Loucy (cell line): ENCODE results near the gene FAM53B.
"Not testable (repeated sequence)": the region's sequence is repeated elsewhere in the genome, so short reads cannot be mapped to it uniquely, and the experiment has no call there.

ENCODE experiments used
- H2AFZ ChIP-seq: fragments of 200-600 bp; sonication (generic); 2 replicates; pipeline ENCODE4 v1.6.0; 2016; ENCODE audit warnings: antibody characterized with exemption, mild to moderate bottlenecking, low read length, moderate library complexity
- H3F3A ChIP-seq: fragments of 200-600 bp; 2 replicates; pipeline ENCODE4 v1.6.0; 2016; ENCODE audit warnings: antibody characterized with exemption, low read depth, mild to moderate bottlenecking
- H3K27me3 ChIP-seq: fragments of 200-600 bp; sonication (generic); 2 replicates; pipeline ENCODE4 v1.6.1; 2014; ENCODE audit warnings: low read length, mild to moderate bottlenecking; ENCODE audit not compliant: insufficient read depth, poor library complexity, severe bottlenecking
- H3K36me3 ChIP-seq: fragments of 200-600 bp; sonication (generic); 2 replicates; pipeline ENCODE4 v1.6.1; 2016; ENCODE audit warnings: low read length; ENCODE audit not compliant: insufficient read depth
- H3K4me1 ChIP-seq: fragments of 200-600 bp; sonication (generic); 2 replicates; pipeline ENCODE4 v1.5.1; 2014; ENCODE audit warnings: low read length, mild to moderate bottlenecking; ENCODE audit not compliant: insufficient read depth, poor library complexity, severe bottlenecking
- H3K4me2 ChIP-seq: fragments of 200-600 bp; sonication (generic); 2 replicates; pipeline ENCODE4 v1.6.0; 2014; ENCODE audit warnings: antibody characterized with exemption, low read length, low read depth, mild to moderate bottlenecking; ENCODE audit not compliant: poor library complexity, severe bottlenecking
- H3K4me3 ChIP-seq: fragments of 200-600 bp; sonication (generic); 2 replicates; pipeline ENCODE4 v1.5.1; 2014; ENCODE audit warnings: low read length, mild to moderate bottlenecking, mixed read lengths; ENCODE audit not compliant: poor library complexity, severe bottlenecking
- H3K79me2 ChIP-seq: fragments of 200-600 bp; sonication (generic); 2 replicates; pipeline ENCODE4 v1.6.1; 2014; ENCODE audit warnings: low read length; ENCODE audit not compliant: insufficient read depth
- H3K9ac ChIP-seq: fragments of 200-600 bp; sonication (generic); 2 replicates; pipeline ENCODE4 v1.6.0; 2014; ENCODE audit warnings: mild to moderate bottlenecking, low read depth, low read length, moderate library complexity; ENCODE audit not compliant: poor library complexity, severe bottlenecking
- H3K9me2 ChIP-seq: fragments of 200-600 bp; sonication (generic); replicated peaks from 2 replicates; pipeline ENCODE4 v1.6.1; 2016; ENCODE audit warnings: low read depth, low read length, mixed read lengths
- H3K9me3 ChIP-seq: fragments of 200-600 bp; sonication (generic); 2 replicates; pipeline ENCODE4 v1.6.1; 2014; ENCODE audit warnings: mild to moderate bottlenecking, antibody characterized with exemption, low read length, low read depth; ENCODE audit not compliant: insufficient read depth
- H4K20me1 ChIP-seq: fragments of 200-600 bp; sonication (generic); 2 replicates; pipeline ENCODE4 v1.6.0; 2014; ENCODE audit warnings: antibody characterized with exemption, low read length, mild to moderate bottlenecking; ENCODE audit not compliant: insufficient read depth, poor library complexity, severe bottlenecking
- CTCF ChIP-seq: fragments of 200-600 bp; sonication (generic); conservative IDR thresholded peaks from 2 replicates; pipeline ENCODE4 v1.5.1; 2014; ENCODE audit warnings: mild to moderate bottlenecking, antibody characterized with exemption, low read length
- EZH2phosphoT487 ChIP-seq: fragments of 200-600 bp; IDR thresholded peaks from 2 replicates; pipeline ENCODE4 v1.6.1; 2018; ENCODE audit warnings: antibody characterized with exemption, mild to moderate bottlenecking, moderate library complexity, borderline replicate concordance

FAM53B gene

GRCh38 chr10:124612611-124613498, 131.3 kb downstream of the FAM53B start:
- Histone ChIP-seq H3K36me3 (peaks cover 8% of the 10 kb centered on the region; the same call in 1 of the 2 replicates), H2AFZ (no peak overlapping the region), H3K4me2 (no peak overlapping the region), H3K4me3 (no peak overlapping the region), H3K27me3 (no peaks in the 10 kb centered on the region), H4K20me1 (no peaks in the 10 kb centered on the region), H3K9ac (no peak overlapping the region), H3F3A (no peaks in the 10 kb centered on the region), H3K9me2 (no peaks in the 10 kb centered on the region), H3K79me2 (no peaks in the 10 kb centered on the region), H3K4me1 (no peaks in the 10 kb centered on the region), H3K9me3 (no peaks in the 10 kb centered on the region)
- TF ChIP-seq EZH2phosphoT487 (no peak), CTCF (no peak)

GRCh38 chr10:124611738-124612137, 132.4 kb downstream of the FAM53B start:
- H3F3A ChIP-seq: no peaks in the 10 kb centered on the region

GRCh38 chr10:124610851-124611250, 133.3 kb downstream of the FAM53B start:
- H4K20me1 ChIP-seq, H3K36me3 ChIP-seq, H3K79me2 ChIP-seq, H2AFZ ChIP-seq, H3K4me2 ChIP-seq, H3K4me1 ChIP-seq, H3F3A ChIP-seq, H3K9ac ChIP-seq, H3K27me3 ChIP-seq, H3K9me3 ChIP-seq, H3K4me3 ChIP-seq, H3K9me2 ChIP-seq: not testable (repeated sequence)

More at GRCh38 chr10:124611738-124612137, 132.4 kb downstream of the FAM53B start:
- no peaks in the 10 kb centered on the region for H3K27me3 ChIP-seq
- TF ChIP-seq EZH2phosphoT487 (no peak), CTCF (no peak)
- no peaks in the 10 kb centered on the region for H3K4me1 ChIP-seq
- H3K4me3 ChIP-seq: no peak overlapping the region
- no peaks in the 10 kb centered on the region for H3K9me3 ChIP-seq
- peaks cover 1% of the 10 kb centered on the region; the same call in 1 of the 2 replicates for H3K36me3 ChIP-seq
- no peaks in the 10 kb centered on the region for H3K79me2 ChIP-seq
- no peaks in the 10 kb centered on the region for H3K9me2 ChIP-seq
- H3K9ac ChIP-seq: no peak overlapping the region
- H2AFZ ChIP-seq: no peak overlapping the region
- no peaks in the 10 kb centered on the region for H4K20me1 ChIP-seq
- no peak overlapping the region for H3K4me2 ChIP-seq

GRCh38 chr10:124610186-124610585, 134.0 kb downstream of the FAM53B start:
- H3K36me3 ChIP-seq, H4K20me1 ChIP-seq, H3K4me1 ChIP-seq, H3K9me3 ChIP-seq, H3K27me3 ChIP-seq, H2AFZ ChIP-seq, H3K79me2 ChIP-seq, H3K9ac ChIP-seq, H3F3A ChIP-seq, H3K4me2 ChIP-seq, H3K4me3 ChIP-seq, H3K9me2 ChIP-seq: not testable (repeated sequence)
